Skin epidermis (tissue), 12 donors: ENCODE results near the gene TRPM8.
"Not testable (repeated sequence)": the region's sequence is repeated elsewhere in the genome, so short reads cannot be mapped to it uniquely, and the experiment has no call there.

ENCODE experiments used
- H3K27ac ChIP-seq, 21 experiments: fragments of 200-600 bp; sonication (generic) in 11 of 21; one replicate each; pipeline ENCODE4 v1.5.0; 2020; ENCODE audit warnings: mild to moderate bottlenecking in 3 of 21, inconsistent platforms in 2 of 21, moderate library complexity in 2 of 21
- H3K4me3 ChIP-seq, 7 experiments: fragments of 200-600 bp; sonication (generic) in 2 of 7; one replicate each; pipeline ENCODE4 v1.5.0; 2020; ENCODE audit warnings: inconsistent platforms in 2 of 7, mild to moderate bottlenecking in 2 of 7, moderate library complexity in 1 of 7

Gene TRPM8

GRCh38 chr2:233917116-233917515, at the start of gene TRPM8:
Gene TRPM8, plus strand, starts transcription at chr2:233917373. Its CDS starts 9,165 bp downstream, at chr2:233926538.
- no peak within 1 kb of the TSS for H3K4me3 ChIP-seq
- H3K27ac ChIP-seq = no peak within 1 kb of the TSS

DNA sequence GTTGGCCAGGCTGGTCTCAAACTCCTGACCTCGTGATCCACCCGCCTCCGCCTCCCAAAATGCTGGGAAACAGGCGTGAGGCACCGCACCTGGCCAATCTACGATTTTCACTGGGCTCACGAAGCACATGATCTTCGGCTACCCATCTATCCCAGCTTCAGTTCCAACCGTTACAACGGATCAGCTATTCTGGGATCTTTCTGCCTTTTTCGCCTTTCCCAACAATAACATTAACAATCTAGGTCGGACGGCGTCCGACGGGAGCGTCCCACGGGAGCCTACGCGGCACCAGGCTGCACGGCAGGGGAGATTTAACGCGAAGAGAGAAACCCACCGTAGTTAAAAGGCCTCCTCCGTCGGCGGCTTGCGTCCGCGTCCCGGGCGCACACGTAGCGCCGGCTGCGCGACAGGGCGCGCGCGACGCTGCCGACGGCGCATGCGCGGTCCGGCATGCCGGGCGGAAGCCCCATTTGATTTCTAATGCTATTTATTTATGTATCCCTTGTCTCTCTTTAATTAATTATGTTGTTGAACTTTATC, 49.1 kb upstream of the TRPM8 start, which contains the start of gene MSL3B:
Gene MSL3B (minus strand): TSS at position 394 of the 540 bp plus-strand sequence.
- Histone ChIP-seq H3K27ac (peak within 1 kb of the TSS in 10 of 21 experiments; percentile 2 to 70 (median 32)), H3K4me3 (peak within 1 kb of the TSS; percentile 33 to 50 (median 37))

GRCh38 chr2:233871432-233871831, 45.7 kb upstream of the TRPM8 start:
- Histone ChIP-seq H3K27ac (no peak overlapping the region), H3K4me3 (no peak overlapping the region)

DNA sequence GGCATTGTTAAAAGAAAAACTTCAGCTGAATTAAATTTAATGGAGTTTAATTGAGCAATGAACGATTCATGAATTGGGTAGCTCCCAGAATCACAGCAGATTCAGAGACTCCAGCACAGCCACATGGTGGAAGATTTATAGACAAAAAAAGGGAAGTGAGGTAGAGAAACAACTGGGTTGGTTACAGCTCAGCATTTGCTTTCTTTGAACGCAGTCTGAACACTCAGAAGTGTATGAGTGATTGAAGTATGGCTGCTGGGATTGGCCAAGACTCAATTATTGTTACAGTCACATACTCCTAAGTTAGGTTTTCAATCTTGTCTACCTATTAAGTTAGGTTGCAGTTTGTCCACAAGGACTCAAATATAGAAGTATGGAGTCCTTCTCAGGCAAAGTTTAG, 45.0 kb upstream of the TRPM8 start:
- H3K27ac ChIP-seq, H3K4me3 ChIP-seq: not testable (repeated sequence)

GRCh38 chr2:233882353-233882752, 34.8 kb upstream of the TRPM8 start:
- H3K27ac ChIP-seq = no peak overlapping the region
- H3K4me3 ChIP-seq = no peak overlapping the region

- H3K4me3 ChIP-seq = no peak overlapping the region
- no peak overlapping the region for H3K27ac ChIP-seq
Observed at GRCh38 chr2:233892793-233893192, 24.4 kb upstream of the TRPM8 start.

- not testable (repeated sequence) for H3K27ac ChIP-seq, H3K4me3 ChIP-seq
Observed at GRCh38 chr2:233896253-233896652, 20.9 kb upstream of the TRPM8 start.

DNA sequence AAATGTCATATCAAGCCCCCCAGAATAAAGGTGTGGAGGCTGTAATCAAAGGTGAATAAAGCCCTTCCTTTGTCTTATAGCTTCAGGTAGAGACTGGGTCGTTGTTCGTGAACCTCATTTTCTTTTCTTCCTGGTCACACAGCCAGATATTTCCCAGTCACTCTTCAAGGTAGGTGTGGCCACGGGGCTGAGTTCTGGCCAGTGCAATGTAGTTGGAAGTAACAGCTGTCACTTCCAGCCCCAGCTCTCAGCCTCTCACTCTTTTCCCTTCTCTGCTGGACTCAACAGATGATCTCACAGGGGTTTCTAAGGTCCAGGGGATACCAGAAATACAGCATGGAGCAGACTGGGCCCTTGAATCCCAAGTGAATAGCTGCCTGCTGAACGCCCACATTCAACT, 15.8 kb upstream of the TRPM8 start:
- H3K4me3 ChIP-seq = no peak overlapping the region
- no peak overlapping the region for H3K27ac ChIP-seq

DNA sequence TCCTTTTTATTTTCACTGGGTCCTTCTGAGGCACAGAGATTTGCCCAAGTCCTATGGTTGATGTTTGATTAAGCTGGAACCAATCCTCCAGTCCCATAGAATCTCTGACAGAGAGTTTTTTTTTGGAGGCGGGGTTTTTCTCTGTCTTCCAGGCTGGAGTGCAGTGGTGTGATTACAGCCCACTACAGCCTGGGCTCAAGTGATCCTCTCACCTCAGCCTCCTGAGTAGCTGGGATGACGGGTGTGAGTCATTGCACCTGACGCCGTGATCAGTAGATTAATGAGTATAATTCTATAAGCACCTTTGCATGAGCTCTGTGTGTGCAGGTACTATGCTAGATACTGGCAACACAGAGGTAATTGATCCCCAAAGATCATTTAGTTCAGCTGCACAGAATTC, 15.3 kb upstream of the TRPM8 start:
- no peak overlapping the region for H3K27ac ChIP-seq
- H3K4me3 ChIP-seq = no peak overlapping the region

GRCh38 chr2:233905945-233906344, 11.2 kb upstream of the TRPM8 start:
- no peak overlapping the region for H3K27ac ChIP-seq
- H3K4me3 ChIP-seq = no peak overlapping the region

DNA sequence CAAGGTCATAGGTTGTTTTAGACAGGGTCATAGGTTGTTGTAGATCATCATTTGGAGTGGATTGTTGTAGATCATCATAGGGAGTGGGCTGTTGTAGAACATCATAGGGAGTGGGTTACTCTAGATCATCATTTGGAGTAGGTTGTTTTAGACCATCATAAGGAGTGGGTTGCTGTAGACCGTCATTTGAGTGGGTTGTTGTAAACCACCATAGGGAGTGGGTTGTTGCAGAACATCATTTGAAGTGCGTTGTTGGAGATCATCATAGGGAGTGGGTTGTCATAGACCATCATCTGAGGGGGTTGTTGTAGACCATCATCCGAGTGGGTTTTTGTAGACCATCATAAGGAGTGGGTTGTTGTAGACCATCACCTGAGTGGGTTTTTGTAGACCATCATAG, 9.5 kb upstream of the TRPM8 start:
- H3K4me3 ChIP-seq = no peak overlapping the region
- no peak overlapping the region for H3K27ac ChIP-seq

DNA sequence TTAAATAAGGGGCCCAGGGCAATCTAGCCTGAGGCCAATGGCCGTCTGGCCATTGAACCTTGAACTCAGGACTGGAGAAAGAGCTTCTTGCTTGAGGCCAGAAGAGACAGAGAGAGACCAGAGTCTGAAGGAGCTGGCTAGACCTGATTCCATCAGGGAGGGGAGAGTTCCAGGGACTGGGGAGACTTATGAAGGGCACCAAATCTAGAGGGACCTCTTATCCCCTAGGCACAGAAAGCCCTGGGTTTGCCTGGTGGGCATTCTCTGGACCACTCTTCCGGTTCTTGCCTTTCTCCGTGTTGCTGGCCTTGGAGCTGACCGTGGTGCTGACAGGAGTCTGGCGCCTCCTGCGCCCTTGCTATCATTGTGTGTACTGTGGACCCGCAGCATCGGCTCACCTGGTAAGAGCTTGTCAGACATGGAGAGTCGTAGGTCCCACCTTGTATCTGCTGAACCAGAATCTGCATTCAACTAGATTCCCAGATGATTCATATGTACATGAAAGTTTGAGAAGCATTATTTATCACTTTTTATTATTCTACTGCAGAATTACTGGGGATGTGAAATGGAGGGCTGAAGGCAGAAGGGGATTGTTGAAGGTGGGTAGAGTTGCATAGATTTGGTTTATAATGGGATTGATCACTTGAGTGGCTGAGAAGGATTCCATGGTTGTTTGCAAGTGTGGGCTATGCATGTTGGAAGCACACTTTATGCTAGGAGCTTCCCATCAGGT, 4.3 kb upstream of the TRPM8 start:
- no peak overlapping the region for H3K27ac ChIP-seq
- H3K4me3 ChIP-seq = no peak overlapping the region

GRCh38 chr2:233915128-233915527, 2.0 kb upstream of the TRPM8 start:
- no peak overlapping the region for H3K27ac ChIP-seq
- no peak overlapping the region for H3K4me3 ChIP-seq

DNA sequence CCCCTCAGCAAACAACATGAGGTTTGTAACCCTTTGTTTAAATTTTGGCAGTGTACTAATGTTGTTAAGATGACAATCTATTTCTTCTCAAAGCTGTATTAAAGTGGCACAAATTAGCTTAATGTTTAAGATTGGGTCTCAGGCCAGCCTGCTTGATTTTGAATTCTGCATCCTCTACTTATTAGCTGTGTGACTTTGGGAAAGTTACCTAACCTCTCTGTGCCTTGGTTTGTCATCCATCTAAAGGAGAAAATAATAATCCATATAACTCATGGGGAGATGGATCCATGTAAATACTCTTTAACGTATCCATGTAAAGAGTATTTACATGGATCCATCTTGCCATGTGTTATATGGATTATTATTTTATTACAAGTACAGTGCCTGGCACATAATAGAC, 2.1 kb downstream of the TRPM8 start:
- Histone ChIP-seq H3K4me3 (no peak overlapping the region), H3K27ac (no peak overlapping the region)

DNA sequence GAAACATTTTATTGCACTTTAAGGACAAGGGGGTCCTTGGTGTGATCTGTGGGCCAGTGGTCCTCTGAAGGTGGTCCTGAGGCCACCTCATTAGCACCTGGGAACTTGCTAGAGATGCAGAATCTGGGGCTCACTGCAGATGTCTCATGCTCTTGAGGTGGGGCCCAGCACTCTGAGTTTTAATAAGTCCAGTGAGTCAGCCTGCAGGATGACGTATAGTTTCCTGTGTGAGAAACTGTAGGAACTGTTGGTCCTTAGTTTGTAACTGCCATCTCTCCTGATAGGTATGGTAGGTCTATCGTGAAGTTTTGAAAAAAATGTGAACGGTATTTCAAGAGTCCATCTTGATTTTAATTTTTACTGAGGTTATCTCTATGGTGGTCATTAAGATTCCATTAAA, 2.8 kb downstream of the TRPM8 start:
- Histone ChIP-seq H3K27ac (no peak overlapping the region), H3K4me3 (no peak overlapping the region)

DNA sequence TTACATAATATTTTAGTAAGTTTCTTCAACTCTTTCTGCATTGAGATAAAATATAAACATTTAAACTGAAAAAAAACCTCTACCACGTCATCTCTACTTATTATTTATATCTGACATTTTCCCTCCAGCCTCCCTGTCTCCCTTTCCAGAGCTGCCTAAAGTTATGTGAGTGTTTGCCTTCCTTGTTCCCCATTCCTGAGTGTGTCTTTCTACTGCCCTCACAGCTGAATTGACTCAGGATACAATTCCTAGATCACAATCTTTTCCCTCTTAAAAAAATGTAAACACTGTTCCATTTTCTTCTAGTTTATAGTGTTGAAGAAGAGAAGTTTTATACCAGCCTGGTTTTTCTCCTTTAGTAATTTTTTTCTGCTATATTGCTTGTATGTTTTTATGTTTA, 5.3 kb downstream of the TRPM8 start:
- H3K27ac ChIP-seq = no peak overlapping the region
- H3K4me3 ChIP-seq = no peak overlapping the region

DNA sequence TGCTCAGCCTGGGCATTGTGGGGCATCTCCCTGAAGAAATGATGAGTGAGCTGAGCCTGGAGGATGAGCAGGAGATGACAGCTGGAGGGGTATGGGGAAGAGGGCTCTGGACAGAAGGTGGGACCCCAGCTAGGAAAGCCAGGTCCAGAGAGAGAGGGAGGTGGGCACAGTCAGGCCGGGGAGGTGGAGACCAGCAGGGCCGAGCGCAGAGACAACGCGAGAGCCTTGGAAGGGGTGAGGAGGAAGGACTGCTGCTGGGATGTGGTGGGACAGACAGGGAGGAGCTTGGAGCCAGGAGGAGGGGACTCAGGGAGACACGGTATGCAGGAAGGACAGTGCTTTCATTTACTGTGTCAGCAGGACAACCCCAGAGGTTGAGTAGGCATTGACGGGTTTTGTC, 8.2 kb downstream of the TRPM8 start:
- Histone ChIP-seq H3K4me3 (no peak overlapping the region), H3K27ac (no peak overlapping the region)

- no peak overlapping the region for H3K4me3 ChIP-seq
- no peak overlapping the region for H3K27ac ChIP-seq
Observed at GRCh38 chr2:233926806-233927205, 9.6 kb downstream of the TRPM8 start.

GRCh38 chr2:233928594-233929351, 11.6 kb downstream of the TRPM8 start:
- Histone ChIP-seq H3K4me3 (no peak overlapping the region), H3K27ac (no peak overlapping the region)

DNA sequence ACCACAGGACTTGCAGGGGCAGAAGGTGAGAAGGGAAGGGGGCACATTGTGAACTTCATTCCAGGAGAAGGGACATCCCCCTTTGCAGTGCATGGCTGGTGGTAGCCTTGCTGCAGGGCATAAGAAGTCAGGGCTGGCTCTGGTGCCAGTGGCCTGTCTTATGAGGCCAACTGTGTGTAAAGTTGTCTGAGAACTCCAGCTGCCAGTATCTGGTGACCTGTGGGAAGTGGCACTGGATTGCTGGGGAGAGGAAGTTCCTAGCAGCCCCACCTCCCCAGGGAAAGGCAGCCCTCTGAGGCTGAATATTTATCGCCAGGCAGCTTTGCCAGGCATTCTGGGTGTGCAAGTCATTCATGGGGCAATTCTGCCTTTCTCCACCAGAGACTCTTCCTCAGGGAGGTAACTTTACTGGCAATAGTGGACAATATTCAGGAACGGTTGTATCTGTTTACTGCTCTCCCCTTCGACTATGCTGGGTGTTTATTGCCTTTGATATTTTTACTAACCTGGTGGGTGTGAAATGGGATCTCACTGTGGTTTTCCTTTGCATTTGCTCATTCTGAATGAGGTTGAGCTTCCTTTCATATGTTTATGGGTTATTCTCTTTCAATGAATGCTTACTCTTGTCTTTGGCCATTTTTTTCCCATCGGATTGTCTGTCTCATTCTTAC, 12.3 kb downstream of the TRPM8 start:
- H3K4me3 ChIP-seq = no peak overlapping the region
- H3K27ac ChIP-seq = no peak overlapping the region

- H3K27ac ChIP-seq = no peak overlapping the region
- no peak overlapping the region for H3K4me3 ChIP-seq
Observed at GRCh38 chr2:233934524-233934923, 17.4 kb downstream of the TRPM8 start.
